ENCODE measurements around the gene CRB2. TPM values are rescaled to one million over a fixed set of nuclear protein-coding genes. Genes with fewer than 3 reads are reported as not detected.
A peak's percentile ranks its signal among the peaks of the same experiment; 100 is the strongest.

The CRB2 gene
- total RNA-seq, 2 experiments from 2014 or later = 0.09 TPM; not detected in 1

GRCh38 chr9:123373447-123373923 lies 17.5 kb downstream of the CRB2 start:
- no peaks in the 10 kb centered on the region for H3K4me1 Mint-ChIP-seq (ENCODE audit: low read depth)
- TF ChIP-seq CTCF (IDR thresholded peaks at IDR 0.05) = no peak
- ATAC-seq (peak; percentile 31), DNase-seq (no peak)
- no peak overlapping the region for H3K27ac Mint-ChIP-seq
- no peaks in the 10 kb centered on the region for H3K9me3 Mint-ChIP-seq
- ChIA-PET CTCF (interaction anchor here (1.1 kb wide), 1 partner anchor 19 kb away, joined by 4 read pairs; no protein-coding TSS in a partner anchor), POLR2A (no interaction called here)
- peaks cover 46% of the 10 kb centered on the region for H3K27me3 Mint-ChIP-seq
- H3K4me3 Mint-ChIP-seq = no peak overlapping the region
- intact Hi-C loops (cut with micrococcal nuclease) = no loop called here
- H3K36me3 Mint-ChIP-seq (ENCODE audit: low read depth) = no peaks in the 10 kb centered on the region

- no peaks in the 10 kb centered on the region for H3K4me1 Mint-ChIP-seq (ENCODE audit: low read depth)
- ChIA-PET CTCF (interaction anchor here (1.1 kb wide), 1 partner anchor 20 kb away, joined by 4 read pairs; no protein-coding TSS in a partner anchor), POLR2A (no interaction called here)
- intact Hi-C loops (cut with micrococcal nuclease) = no loop called here
- TF ChIP-seq CTCF (IDR thresholded peaks at IDR 0.05) = no peak
- H3K27me3 Mint-ChIP-seq = peaks cover 44% of the 10 kb centered on the region
- no peaks in the 10 kb centered on the region for H3K36me3 Mint-ChIP-seq (ENCODE audit: low read depth)
- H3K27ac Mint-ChIP-seq = no peak overlapping the region
- H3K4me3 Mint-ChIP-seq = no peak overlapping the region
- ATAC-seq (no peak), DNase-seq (no peak)
- H3K9me3 Mint-ChIP-seq = no peaks in the 10 kb centered on the region
Measured at GRCh38 chr9:123373946-123374345, 17.9 kb downstream of the CRB2 start.

- H3K27me3 Mint-ChIP-seq = peaks cover 40% of the 10 kb centered on the region
- POLR2A ChIA-PET = no interaction called here
- peak; percentile 40 for ATAC-seq
- intact Hi-C loops (cut with micrococcal nuclease) = no loop called here
- no peaks in the 10 kb centered on the region for H3K4me1 Mint-ChIP-seq (ENCODE audit: low read depth)
- no peak for TF ChIP-seq CTCF (IDR thresholded peaks at IDR 0.05)
- H3K36me3 Mint-ChIP-seq (ENCODE audit: low read depth) = no peaks in the 10 kb centered on the region
- CTCF ChIA-PET = interaction anchor here (2.2 to 2.9 kb wide), 2 partner anchors 10 to 21 kb away, joined by 8 to 12 read pairs; no protein-coding TSS in a partner anchor
- no peak for DNase-seq
- no peak overlapping the region for H3K4me3 Mint-ChIP-seq
- no peaks in the 10 kb centered on the region for H3K9me3 Mint-ChIP-seq
- H3K27ac Mint-ChIP-seq = no peak overlapping the region
Measured at GRCh38 chr9:123375469-123376132, 19.6 kb downstream of the CRB2 start.

- Mint-ChIP-seq H3K9me3 (no peaks in the 10 kb centered on the region), H3K4me1 (ENCODE audit: low read depth) (no peaks in the 10 kb centered on the region), H3K27ac (no peak overlapping the region), H3K4me3 (no peak overlapping the region), H3K27me3 (peaks cover 33% of the 10 kb centered on the region), H3K36me3 (ENCODE audit: low read depth) (no peaks in the 10 kb centered on the region)
- no peak for DNase-seq
- no peak for TF ChIP-seq CTCF (IDR thresholded peaks at IDR 0.05)
- ATAC-seq = no peak
- POLR2A ChIA-PET = no interaction called here
- intact Hi-C loops (cut with micrococcal nuclease) = no loop called here
- CTCF ChIA-PET = interaction anchor here (2.2 to 2.9 kb wide), 2 partner anchors 9 to 21 kb away, joined by 8 to 12 read pairs; no protein-coding TSS in a partner anchor
Measured at GRCh38 chr9:123376218-123377071, 20.4 kb downstream of the CRB2 start.
